Panc1 (cell line): Measurements from ENCODE around the gene SERPINE3. TPM values are rescaled to one million over a fixed set of nuclear protein-coding genes. Genes with fewer than 3 reads are reported as not detected.

Experiments used
- ATAC-seq: fragments of 200-7000 bp; cut with Tn5 transposase; 2 replicates; pipeline ENCODE4 v1.9.1; 2020; ENCODE audit warnings: mild to moderate bottlenecking, moderate library complexity
- BruUV-seq: library from RNA; stranded (reverse); fragments of 400-500 nt; replicated peaks from 2 replicates; lab custom pipeline; 2021; lab: Mats Ljungman, UMichigan
- CTCF ChIA-PET: fragments of 300-600 bp; sonication (Branson Sonifier 250); formaldehyde crosslinking; loops from one replicate; lab custom pipeline; 2022; ENCODE audit warnings: antibody characterized with exemption; lab: Charles Lee
- POLR2A ChIA-PET: fragments of 300-600 bp; sonication (Branson Sonifier 250); formaldehyde crosslinking; loops from one replicate; lab custom pipeline; 2022; ENCODE audit warnings: antibody characterized with exemption; lab: Charles Lee
- DNase-seq: peaks from one replicate; pipeline ENCODE4 v3.0.0-alpha.2; 2010; ENCODE audit warnings: low read depth, low spot score
- H3K27ac ChIP-seq: 2 replicates; pipeline ENCODE4 v1.5.1; 2011; ENCODE audit warnings: mild to moderate bottlenecking, low read length, inconsistent platforms
- H3K27me3 ChIP-seq: fragments of 200-500 bp; sonication (Bioruptor generic); 2 replicates; pipeline ENCODE4 v1.6.0; 2014; ENCODE audit warnings: low read length, inconsistent platforms; ENCODE audit not compliant: control insufficient read depth, insufficient read depth
- H3K36me3 ChIP-seq: fragments of 200-500 bp; sonication (Bioruptor generic); 2 replicates; pipeline ENCODE4 v1.5.1; 2014; ENCODE audit warnings: inconsistent platforms, mild to moderate bottlenecking, low read length, moderate library complexity; ENCODE audit not compliant: control insufficient read depth, insufficient read depth
- H3K4me1 ChIP-seq: 2 replicates; pipeline ENCODE4 v1.5.1; 2011; ENCODE audit warnings: inconsistent platforms, mild to moderate bottlenecking, low read length, moderate library complexity; ENCODE audit not compliant: control insufficient read depth, insufficient read depth
- H3K4me3 ChIP-seq, 2 experiments: 2 replicates each; pipeline ENCODE4 v1.5.1; 2011 to 2012; ENCODE audit warnings: low read depth in 2 of 2, low read length in 2 of 2, mild to moderate bottlenecking in 2 of 2, inconsistent platforms in 1 of 2, moderate library complexity in 1 of 2
- H3K9me3 ChIP-seq: fragments of 200-500 bp; sonication (Bioruptor generic); 2 replicates; pipeline ENCODE4 v1.5.1; 2014; ENCODE audit warnings: low read depth, mild to moderate bottlenecking, inconsistent platforms, low read length, moderate library complexity; ENCODE audit not compliant: control insufficient read depth, insufficient read depth
- CTCF ChIP-seq: fragments of 450-650 bp; IDR thresholded peaks from 2 replicates; pipeline ENCODE4 v1.5.1; 2017; ENCODE audit warnings: mild to moderate bottlenecking
- POLR2AphosphoS5 ChIP-seq: IDR thresholded peaks from 2 replicates; pipeline ENCODE4 v1.6.1; 2012; ENCODE audit warnings: mild to moderate bottlenecking, low read depth, low read length, moderate library complexity
- REST ChIP-seq, 2 experiments: IDR thresholded peaks; 2 replicates each; pipeline ENCODE4 v1.6.1; 2011 to 2012; ENCODE audit warnings: low read depth in 2 of 2, control low read depth in 1 of 2, low read length in 1 of 2, mild to moderate bottlenecking in 1 of 2, moderate library complexity in 1 of 2; ENCODE audit not compliant: insufficient read depth in 1 of 2
- SIN3A ChIP-seq: IDR thresholded peaks from 2 replicates; pipeline ENCODE4 v1.6.1; 2012; ENCODE audit warnings: low read depth, mild to moderate bottlenecking, low read length, moderate library complexity, borderline replicate concordance; ENCODE audit not compliant: insufficient read depth
- TCF7L2 ChIP-seq: IDR thresholded peaks from 2 replicates; pipeline ENCODE4 v1.6.1; 2011; ENCODE audit warnings: mild to moderate bottlenecking, low read depth, low read length, inconsistent platforms
- in situ Hi-C: cut with HindIII; loops from 2 replicates; pipeline ENCODE4 v1.10.0; 2016; ENCODE audit warnings: low sequenced_read_pairs, low pct_unique_long_range_greater_than_20kb
- intact Hi-C: fragments of 100-400 bp; cut with micrococcal nuclease; formaldehyde crosslinking; loops from one replicate; pipeline ENCODE4 v1.10.0; 2022; ENCODE audit not compliant: unreplicated experiment
- total RNA-seq: library from RNA; stranded (reverse); gene quantifications from one replicate; pipeline ENCODE4 v1.2.1, GENCODE V29; 2021; ENCODE audit not compliant: unreplicated experiment

The SERPINE3 gene
- total RNA-seq, 1 experiment from 2014 or later: not detected

DNA sequence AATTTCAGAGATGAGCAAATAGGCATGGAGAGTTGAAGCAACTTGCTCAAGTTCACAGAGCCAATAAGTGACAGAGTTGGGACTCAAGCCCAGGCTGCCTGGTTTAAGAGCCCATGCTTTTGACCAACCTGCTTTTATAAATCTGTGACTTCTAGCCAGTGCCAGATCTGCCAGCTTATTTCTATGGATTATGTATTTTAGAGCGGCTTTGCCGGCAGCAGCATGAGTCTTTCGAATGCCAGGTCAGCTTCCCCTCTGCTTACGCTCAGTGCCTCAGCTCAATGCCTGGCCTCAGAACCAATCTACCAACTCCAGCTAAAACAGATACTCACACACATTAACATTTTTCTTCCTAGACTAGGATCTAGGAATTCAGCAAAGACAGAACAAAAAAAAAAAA lies 2.3 kb downstream of the SERPINE3 start:
- CTCF ChIA-PET: no interaction called here
- H3K36me3 ChIP-seq: no peaks in the 10 kb centered on the region
- no peak overlapping the region for H3K4me3 ChIP-seq
- TF ChIP-seq TCF7L2 (no peak), REST (IDR thresholded peaks at IDR 0.05; ENCODE audit: insufficient read depth in 1 of 2, low read depth in 2 of 2, low read length in 1 of 2) (no peak), SIN3A (no peak), POLR2AphosphoS5 (no peak), CTCF (no peak)
- H3K9me3 ChIP-seq: no peaks in the 10 kb centered on the region
- POLR2A ChIA-PET: no interaction called here
- in situ Hi-C loops (no loop called here), intact Hi-C loops (no loop called here)
- ATAC-seq: no peak
- no peak for DNase-seq
- BruUV-seq: no TSS peak
- no peaks in the 10 kb centered on the region for H3K27me3 ChIP-seq
- no peak overlapping the region for H3K27ac ChIP-seq
- no peaks in the 10 kb centered on the region for H3K4me1 ChIP-seq

DNA sequence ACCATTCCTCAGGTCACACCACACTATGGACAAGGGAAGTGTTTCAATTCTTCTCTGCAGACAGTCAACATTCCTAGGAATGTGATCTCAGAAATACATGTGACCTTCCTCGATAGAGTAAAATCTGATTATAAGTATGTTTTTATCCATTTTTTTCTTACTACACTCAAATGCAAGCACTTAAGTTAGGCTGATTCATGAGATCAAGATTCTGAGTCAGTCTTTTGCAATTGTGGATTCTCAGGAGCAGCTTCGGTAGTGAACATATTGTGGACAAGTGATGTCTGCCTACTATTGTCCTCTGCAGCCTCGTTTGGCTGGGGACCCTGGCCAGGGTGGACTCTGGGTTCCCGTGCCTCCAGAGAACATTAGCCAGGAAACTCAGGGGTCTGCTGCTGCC lies 3.2 kb downstream of the SERPINE3 start:
- Histone ChIP-seq H3K36me3 (no peaks in the 10 kb centered on the region), H3K4me3 (no peak overlapping the region), H3K9me3 (no peaks in the 10 kb centered on the region), H3K4me1 (no peaks in the 10 kb centered on the region), H3K27ac (no peak overlapping the region), H3K27me3 (no peaks in the 10 kb centered on the region)
- no peak for DNase-seq
- no TSS peak for BruUV-seq
- ChIA-PET POLR2A (no interaction called here), CTCF (no interaction called here)
- intact Hi-C loops: no loop called here
- no peak for ATAC-seq
- in situ Hi-C loops: no loop called here
- no peak for TF ChIP-seq POLR2AphosphoS5
- TF ChIP-seq REST (IDR thresholded peaks at IDR 0.05; ENCODE audit: insufficient read depth in 1 of 2, low read depth in 2 of 2, low read length in 1 of 2): no peak
- no peak for TF ChIP-seq SIN3A
- no peak for TF ChIP-seq TCF7L2
- TF ChIP-seq CTCF: no peak
